Activated naive CD4-positive, alpha-beta T cell treated with anti-CD3 and anti-CD28 coated beads, Interleukin-2, amount 50 U/mL, for 24 hours (primary cell): ENCODE data around the gene COL4A4.
"Not testable (repeated sequence)": the region's sequence is repeated elsewhere in the genome, so short reads cannot be mapped to it uniquely, and the experiment has no call there.

Source experiments
- H3K27ac Mint-ChIP-seq: one replicate; pipeline ENCODE4 v1.8.0; 2021; ENCODE audit warnings: mild to moderate bottlenecking, mixed read lengths
- H3K27me3 Mint-ChIP-seq: one replicate; pipeline ENCODE4 v1.8.0; 2021; ENCODE audit warnings: mixed read lengths
- H3K36me3 Mint-ChIP-seq: one replicate; pipeline ENCODE4 v1.8.0; 2021; ENCODE audit warnings: mixed read lengths
- H3K4me1 Mint-ChIP-seq: one replicate; pipeline ENCODE4 v1.8.0; 2021; ENCODE audit warnings: mixed read lengths
- H3K4me3 Mint-ChIP-seq: one replicate; pipeline ENCODE4 v1.8.0; 2021; ENCODE audit warnings: mild to moderate bottlenecking, mixed read lengths
- H3K9me3 Mint-ChIP-seq: one replicate; pipeline ENCODE4 v1.8.0; 2021; ENCODE audit warnings: mixed read lengths

Gene COL4A4

DNA sequence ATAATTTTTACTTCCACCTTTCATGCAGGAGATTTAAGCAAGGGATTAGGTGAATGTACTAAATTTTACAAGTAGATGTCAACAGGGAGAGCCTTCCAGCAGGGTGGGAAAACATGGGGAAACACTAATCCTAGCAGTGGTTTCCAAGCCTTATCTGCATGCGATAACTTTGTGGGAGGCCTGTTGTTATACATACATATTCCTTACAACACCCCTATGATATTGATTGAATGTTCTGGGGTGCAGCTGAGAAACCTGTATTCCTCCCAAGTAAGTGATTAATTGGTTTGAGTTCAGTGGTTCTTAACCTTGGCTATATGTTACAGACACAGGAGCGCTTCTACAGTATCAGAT, 65.9 kb downstream of the COL4A4 start:
- no peaks in the 10 kb centered on the region for H3K9me3 Mint-ChIP-seq
- no peak overlapping the region for H3K27ac Mint-ChIP-seq
- H3K36me3 Mint-ChIP-seq, result no peaks in the 10 kb centered on the region
- H3K27me3 Mint-ChIP-seq, result no peaks in the 10 kb centered on the region
- no peaks in the 10 kb centered on the region for H3K4me1 Mint-ChIP-seq
- no peak overlapping the region for H3K4me3 Mint-ChIP-seq

DNA sequence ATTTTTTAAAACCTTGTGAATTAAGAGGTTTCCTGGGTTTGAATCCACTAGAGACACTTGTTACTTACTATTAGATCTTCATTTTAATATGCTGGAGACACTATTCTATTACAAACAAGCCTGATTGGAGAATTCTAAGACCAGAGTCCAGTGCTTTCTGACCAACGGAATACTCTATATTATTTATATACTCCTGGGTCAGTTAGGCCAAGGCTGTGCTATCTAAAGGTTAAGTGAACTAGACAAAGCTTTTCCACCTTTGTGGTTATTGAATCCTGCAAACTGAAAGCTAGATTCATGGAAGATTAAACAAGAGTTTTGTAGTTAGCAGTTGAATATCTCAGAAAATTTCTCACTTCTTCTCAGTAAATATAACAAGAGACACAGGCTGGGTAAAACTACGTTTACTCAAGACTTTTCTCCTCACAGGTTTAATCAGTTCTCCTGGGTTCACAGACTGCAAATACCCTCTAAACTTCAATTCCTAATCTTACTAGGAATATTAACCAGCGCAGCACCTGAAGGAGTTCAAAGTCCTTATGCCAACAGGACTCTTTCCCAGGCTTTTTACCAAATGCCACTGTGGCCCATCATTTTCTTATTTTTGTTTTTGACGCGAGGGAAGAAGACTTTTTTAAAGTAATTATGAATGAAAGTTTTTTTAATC, 66.4 kb downstream of the COL4A4 start:
- no peaks in the 10 kb centered on the region for H3K9me3 Mint-ChIP-seq
- H3K4me3 Mint-ChIP-seq, result no peak overlapping the region
- no peaks in the 10 kb centered on the region for H3K4me1 Mint-ChIP-seq
- no peaks in the 10 kb centered on the region for H3K27me3 Mint-ChIP-seq
- no peaks in the 10 kb centered on the region for H3K36me3 Mint-ChIP-seq
- peak overlapping the region; percentile 52 for H3K27ac Mint-ChIP-seq

DNA sequence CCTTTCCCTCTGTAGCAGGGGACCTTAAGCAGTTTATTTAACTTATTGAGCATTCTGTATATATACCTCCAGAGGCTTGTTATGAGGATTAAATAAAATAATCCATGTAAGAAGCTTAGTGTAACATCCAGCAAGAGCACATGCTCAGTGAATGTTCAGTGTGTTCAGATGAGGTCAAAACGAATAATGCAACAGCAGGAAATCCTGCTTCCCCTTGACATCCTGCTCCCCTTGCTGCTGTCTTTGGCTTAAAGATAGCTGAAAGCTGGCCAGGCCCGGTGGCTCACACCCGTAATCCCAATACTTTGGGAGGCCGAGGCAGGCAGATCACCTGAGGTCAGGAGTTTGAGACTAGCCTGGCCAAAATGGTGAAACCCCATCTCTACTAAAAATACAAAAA, 68.7 kb downstream of the COL4A4 start:
- no peak overlapping the region for H3K4me3 Mint-ChIP-seq
- no peaks in the 10 kb centered on the region for H3K4me1 Mint-ChIP-seq
- no peak overlapping the region for H3K27ac Mint-ChIP-seq
- no peaks in the 10 kb centered on the region for H3K27me3 Mint-ChIP-seq
- H3K9me3 Mint-ChIP-seq, result no peaks in the 10 kb centered on the region
- H3K36me3 Mint-ChIP-seq, result no peaks in the 10 kb centered on the region

DNA sequence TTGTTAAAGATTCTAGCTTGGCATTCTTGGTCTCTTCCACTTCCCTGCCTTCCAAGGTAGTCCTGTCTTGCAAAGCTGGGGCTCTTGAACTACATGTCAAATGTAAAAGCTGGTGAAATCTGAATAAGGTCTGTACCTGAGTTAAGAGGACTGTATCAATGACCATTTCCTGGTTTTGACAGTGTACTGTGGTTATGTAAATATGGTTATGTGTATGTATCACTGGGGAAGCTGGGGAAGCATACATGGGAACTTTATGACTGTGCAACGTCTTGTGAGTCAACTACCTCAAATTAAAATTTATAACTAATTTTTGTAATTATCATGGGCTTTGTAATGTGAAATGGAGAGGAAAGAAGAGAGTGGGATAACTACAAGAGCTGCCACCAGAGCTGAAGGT, 81.7 kb downstream of the COL4A4 start:
- Mint-ChIP-seq H3K4me3 (no peak overlapping the region), H3K4me1 (no peaks in the 10 kb centered on the region), H3K36me3 (no peaks in the 10 kb centered on the region)

DNA sequence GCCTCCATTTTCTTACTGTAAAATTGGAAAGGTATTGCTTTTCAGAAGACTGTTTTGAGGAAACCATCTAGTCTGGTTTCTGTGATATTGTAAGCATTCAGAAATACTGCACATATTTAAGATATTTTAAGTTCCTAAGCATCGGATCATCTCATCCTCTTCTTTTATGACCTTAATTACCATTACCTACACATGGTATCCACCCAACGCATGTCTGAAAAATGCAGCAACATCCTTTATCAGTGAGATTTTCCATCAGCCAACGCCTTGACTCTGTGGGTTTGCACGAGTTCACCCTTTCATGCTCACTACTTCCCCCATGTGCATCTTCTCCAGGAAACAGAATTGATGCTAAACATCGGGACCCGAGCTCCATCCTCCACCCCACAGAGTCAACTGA, 84.3 kb downstream of the COL4A4 start:
- Mint-ChIP-seq H3K27ac (no peak overlapping the region), H3K4me1 (no peaks in the 10 kb centered on the region), H3K9me3 (no peaks in the 10 kb centered on the region), H3K4me3 (no peak overlapping the region), H3K27me3 (peaks cover 8% of the 10 kb centered on the region), H3K36me3 (no peaks in the 10 kb centered on the region)

More for the DNA sequence above, 81.7 kb downstream of the COL4A4 start:
- Mint-ChIP-seq H3K27me3 (peaks cover 8% of the 10 kb centered on the region), H3K9me3 (no peaks in the 10 kb centered on the region), H3K27ac (no peak overlapping the region)

DNA sequence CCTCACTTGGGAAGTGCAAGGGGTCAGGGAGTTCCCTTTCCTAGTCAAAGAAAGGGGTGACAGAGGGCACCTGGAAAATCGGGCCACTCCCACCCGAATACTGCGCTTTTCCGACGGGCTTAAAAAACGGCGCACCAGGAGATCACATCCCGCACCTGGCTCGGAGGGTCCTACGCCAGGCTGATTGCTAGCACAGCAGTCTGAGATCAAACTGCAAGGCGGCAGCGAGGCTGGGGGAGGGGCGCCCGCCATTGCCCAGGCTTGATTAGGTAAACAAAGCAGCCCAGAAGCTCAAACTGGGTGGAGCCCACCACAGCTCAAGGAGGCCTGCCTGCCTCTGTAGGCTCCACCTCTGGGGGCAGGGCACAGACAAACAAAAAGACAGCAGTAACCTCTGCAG, 98.9 kb downstream of the COL4A4 start:
- not testable (repeated sequence) for H3K4me1 Mint-ChIP-seq, H3K36me3 Mint-ChIP-seq, H3K27ac Mint-ChIP-seq, H3K4me3 Mint-ChIP-seq, H3K9me3 Mint-ChIP-seq
- peaks cover 15% of the 10 kb centered on the region for H3K27me3 Mint-ChIP-seq

DNA sequence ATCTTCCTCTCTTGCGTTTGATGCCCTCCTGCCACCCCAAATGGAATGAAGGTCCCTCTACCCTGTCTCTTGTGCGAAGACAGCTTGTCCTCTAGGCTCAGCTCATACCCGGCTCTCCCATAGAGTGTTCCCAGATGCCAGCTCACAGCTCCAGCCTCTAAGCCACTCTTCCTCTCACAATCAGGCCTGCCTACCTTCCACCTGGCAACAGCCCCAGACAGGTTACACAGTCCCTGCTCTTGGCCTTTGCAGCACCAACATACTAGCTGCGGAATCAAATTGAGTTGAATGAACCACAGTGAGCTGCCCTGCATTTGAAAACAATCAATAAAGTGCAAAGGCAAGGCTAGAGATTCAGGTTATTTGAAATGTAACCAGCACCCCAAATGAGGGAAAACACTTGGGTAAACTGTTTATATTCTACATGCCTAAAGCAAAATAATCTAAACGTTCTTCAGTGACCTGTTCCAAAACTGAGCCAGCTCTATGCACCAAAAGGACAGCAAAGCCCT, 105.1 kb downstream of the COL4A4 start:
- Mint-ChIP-seq H3K36me3 (no peaks in the 10 kb centered on the region), H3K4me3 (no peak overlapping the region), H3K27ac (no peak overlapping the region), H3K27me3 (peaks cover 11% of the 10 kb centered on the region), H3K4me1 (no peaks in the 10 kb centered on the region), H3K9me3 (peaks cover 1% of the 10 kb centered on the region)

DNA sequence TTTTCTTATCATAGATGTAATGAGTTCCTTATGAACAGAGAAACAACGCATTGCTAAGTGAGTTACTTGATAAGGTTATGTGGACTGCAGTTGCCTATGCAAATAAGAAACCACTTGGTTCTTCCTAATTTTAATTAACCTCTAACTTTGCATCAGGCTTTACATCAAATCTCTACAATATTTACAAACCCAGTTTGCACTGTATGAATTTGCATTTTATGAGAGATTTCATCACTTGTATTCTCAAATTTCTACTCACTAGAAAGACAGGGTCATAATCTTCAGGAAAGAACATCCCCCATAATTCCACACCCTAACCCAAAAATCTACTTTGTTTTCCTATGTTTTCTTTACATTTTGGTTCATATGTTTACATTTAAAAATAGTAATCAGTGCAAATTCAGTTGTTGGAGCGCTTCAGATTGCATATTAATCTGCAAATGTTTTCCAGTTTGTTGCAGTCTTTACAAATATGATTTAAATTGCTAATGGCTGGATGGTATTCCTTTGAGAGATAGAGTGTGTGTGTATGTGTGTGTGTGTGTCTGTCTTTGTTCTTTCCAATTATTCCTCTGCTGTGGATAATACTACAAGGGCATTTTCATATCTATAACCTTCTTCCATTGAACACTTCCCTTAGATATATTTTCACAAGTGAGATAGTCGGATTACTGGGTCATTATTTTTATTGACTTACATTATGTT, 106.1 kb downstream of the COL4A4 start:
- Mint-ChIP-seq H3K9me3 (no peaks in the 10 kb centered on the region), H3K4me1 (no peaks in the 10 kb centered on the region)

DNA sequence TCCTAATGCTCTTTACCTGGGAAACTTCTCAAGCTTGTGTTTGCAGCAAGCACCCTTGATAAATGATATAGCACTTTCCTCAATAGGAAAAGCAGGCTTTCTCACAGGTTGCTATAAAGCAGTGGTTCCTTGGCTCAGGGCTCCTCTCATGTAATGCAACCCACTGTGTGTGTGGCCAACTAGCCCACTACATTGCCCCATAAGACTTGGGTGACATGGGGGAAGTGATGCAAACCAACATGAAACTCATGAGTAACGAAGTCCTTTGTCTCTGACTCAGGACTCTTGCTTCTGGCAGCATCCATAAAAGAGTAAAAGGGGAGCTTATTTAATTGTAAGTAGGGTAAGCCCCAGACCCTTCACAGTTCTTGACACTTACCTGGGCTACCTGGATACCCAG, 106.9 kb downstream of the COL4A4 start:
- H3K4me3 Mint-ChIP-seq, result no peak overlapping the region
- H3K27ac Mint-ChIP-seq, result no peak overlapping the region
- no peaks in the 10 kb centered on the region for H3K9me3 Mint-ChIP-seq
- no peaks in the 10 kb centered on the region for H3K36me3 Mint-ChIP-seq
- H3K27me3 Mint-ChIP-seq, result peaks cover 9% of the 10 kb centered on the region
- no peaks in the 10 kb centered on the region for H3K4me1 Mint-ChIP-seq

More for the DNA sequence above, 106.1 kb downstream of the COL4A4 start:
- Mint-ChIP-seq H3K4me3 (no peak overlapping the region), H3K27ac (no peak overlapping the region), H3K36me3 (no peaks in the 10 kb centered on the region), H3K27me3 (peaks cover 10% of the 10 kb centered on the region)

DNA sequence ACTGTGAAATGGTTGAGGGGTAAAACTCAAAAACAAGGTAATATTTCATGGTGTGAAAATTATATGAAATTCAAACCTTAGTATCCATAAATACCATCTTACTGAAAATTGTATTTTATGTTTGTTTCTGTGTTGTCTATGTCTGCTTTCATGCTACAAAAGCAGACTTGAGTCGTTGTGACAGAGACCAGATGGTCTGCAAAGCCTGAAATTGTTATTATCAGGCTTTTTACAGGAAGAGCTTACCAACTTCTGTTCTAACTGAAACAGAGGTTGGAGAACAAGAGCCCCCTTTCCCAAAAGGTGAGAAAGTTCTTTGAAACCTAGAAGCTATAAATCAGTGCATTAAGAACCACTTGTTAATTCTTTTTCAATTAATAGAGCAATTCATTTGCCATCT, 110.0 kb downstream of the COL4A4 start:
- Mint-ChIP-seq H3K4me3 (no peak overlapping the region), H3K27me3 (peaks cover 3% of the 10 kb centered on the region), H3K27ac (no peak overlapping the region), H3K36me3 (no peaks in the 10 kb centered on the region), H3K9me3 (no peaks in the 10 kb centered on the region), H3K4me1 (no peaks in the 10 kb centered on the region)

DNA sequence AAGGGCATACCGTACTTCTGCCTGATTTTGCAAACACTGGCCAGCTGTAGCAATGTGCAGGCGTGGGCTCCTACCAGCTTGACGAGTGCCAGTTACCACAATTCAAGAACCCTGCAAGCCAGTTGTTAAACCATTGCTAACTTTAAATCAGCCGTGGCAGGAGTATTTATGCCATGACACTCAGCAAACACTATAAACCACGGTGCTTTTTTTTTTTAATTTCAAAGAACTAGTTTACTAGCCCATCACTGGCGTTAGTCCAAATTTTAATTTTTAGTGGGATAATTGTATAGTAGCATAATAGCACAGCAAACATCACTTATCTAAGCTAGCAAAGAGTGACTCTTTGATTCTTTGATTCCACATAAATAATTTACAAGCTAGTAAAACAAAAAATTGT, 111.1 kb downstream of the COL4A4 start:
- Mint-ChIP-seq H3K9me3 (no peaks in the 10 kb centered on the region), H3K4me3 (no peak overlapping the region), H3K27me3 (no peaks in the 10 kb centered on the region), H3K36me3 (no peaks in the 10 kb centered on the region), H3K4me1 (no peaks in the 10 kb centered on the region), H3K27ac (no peak overlapping the region)

DNA sequence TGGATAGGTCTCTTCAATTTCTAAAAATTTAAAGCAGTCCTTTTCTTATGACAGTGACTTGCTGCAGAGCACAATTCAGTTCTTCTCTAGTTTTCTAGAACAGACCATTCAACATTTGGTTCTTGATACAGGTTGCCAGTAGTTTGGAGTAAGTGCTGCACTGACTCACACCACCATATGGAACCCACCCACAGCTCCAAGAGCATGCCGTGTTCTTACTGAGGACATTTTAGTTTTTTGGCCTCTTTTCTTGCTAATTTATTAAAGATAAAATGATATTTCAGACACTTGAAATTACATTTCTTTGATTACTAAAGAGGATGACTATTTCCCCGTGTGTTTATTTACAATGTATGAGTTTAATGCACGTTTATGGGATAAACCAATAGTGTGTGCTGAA, 120.0 kb downstream of the COL4A4 start:
- H3K4me1 Mint-ChIP-seq, result no peaks in the 10 kb centered on the region
- H3K4me3 Mint-ChIP-seq, result no peak overlapping the region
- peaks cover 5% of the 10 kb centered on the region for H3K27me3 Mint-ChIP-seq
- H3K36me3 Mint-ChIP-seq, result no peaks in the 10 kb centered on the region
- no peaks in the 10 kb centered on the region for H3K9me3 Mint-ChIP-seq
- H3K27ac Mint-ChIP-seq, result no peak overlapping the region

DNA sequence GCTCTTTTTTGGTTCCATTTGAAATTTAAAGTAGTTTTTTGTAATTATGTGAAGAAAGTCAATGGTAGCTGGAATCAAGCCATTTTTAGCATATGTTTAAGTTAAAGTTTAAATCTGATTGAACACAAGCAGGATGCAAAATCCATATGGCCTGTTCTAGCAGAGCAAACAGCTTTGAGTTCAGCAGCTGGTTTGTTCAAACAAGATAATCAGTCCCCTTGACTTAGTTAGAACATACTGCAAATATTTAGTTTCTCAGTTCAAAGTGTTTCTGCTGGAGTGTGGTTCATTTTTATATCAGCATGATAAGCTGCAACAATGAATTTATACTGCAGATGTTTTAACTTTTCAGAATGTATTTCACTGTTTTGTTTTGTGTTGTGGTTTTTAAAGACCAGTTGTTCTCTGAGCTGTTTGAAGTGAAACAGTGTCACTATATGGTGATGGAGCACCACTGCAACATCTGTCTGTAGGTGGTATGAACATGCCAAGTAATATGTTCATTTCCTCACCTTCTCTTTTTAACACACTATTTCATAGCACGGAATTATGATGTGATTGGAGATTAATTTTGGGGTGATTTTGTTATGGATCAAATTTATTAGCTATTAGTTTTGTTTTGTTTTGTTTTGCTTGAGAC, 125.3 kb downstream of the COL4A4 start:
- Mint-ChIP-seq H3K27ac (no peak overlapping the region), H3K27me3 (peaks cover 17% of the 10 kb centered on the region), H3K9me3 (no peaks in the 10 kb centered on the region), H3K36me3 (no peaks in the 10 kb centered on the region), H3K4me1 (no peaks in the 10 kb centered on the region), H3K4me3 (no peak overlapping the region)

DNA sequence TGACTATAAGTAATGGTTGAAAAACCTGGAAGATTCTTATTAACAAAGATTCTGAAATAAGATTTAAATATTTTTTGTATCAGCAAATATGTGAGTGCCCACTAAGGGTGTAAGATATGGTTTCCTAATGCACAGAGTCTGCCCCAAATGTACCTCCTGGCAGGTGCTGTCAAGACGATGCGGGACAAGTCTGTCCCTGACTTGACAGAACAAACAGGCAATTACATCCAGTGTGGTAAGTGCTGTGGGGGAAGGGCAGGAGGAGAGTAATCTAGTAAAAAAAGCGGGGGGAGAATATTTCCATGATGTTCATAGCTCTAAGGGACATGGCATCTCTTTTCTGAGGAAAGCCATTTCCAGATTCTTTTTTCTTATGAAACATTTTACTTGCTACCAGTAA, 127.5 kb downstream of the COL4A4 start:
- Mint-ChIP-seq H3K27ac (no peak overlapping the region), H3K4me1 (no peaks in the 10 kb centered on the region)

DNA sequence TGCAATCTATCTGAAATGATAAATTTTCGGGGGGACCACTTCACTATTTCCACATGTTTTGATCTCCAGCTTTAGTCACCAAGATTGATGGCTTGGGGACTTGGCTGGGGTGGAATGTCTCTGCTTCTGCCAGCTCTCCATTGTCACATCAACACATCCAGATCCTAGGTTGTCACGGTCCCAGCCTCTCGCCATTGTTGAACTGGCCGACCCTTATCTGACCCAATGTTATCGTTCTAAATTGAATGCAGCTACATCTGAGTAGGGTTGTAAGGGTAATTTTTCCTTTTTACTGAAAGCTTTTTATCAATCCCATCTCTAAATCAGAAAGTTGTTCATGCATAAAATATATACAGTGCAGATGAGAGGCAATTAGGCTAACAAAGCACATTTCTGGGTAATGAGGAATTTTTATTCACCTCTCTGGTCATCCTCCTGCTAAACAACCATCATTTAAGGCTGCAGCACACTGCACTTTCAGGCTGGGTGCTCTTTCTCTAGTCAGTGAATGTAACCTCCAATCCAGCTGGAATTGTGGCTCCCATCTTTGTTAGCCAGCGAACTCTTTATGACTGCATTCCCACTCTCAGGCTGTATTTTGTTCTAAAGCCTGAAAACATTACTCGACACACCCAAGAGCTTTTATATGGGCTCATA, 128.2 kb downstream of the COL4A4 start:
- no peaks in the 10 kb centered on the region for H3K36me3 Mint-ChIP-seq

More for the DNA sequence above, 127.5 kb downstream of the COL4A4 start:
- peaks cover 17% of the 10 kb centered on the region for H3K27me3 Mint-ChIP-seq
- no peak overlapping the region for H3K4me3 Mint-ChIP-seq
- no peaks in the 10 kb centered on the region for H3K36me3 Mint-ChIP-seq
- no peaks in the 10 kb centered on the region for H3K9me3 Mint-ChIP-seq

More for the DNA sequence above, 128.2 kb downstream of the COL4A4 start:
- Mint-ChIP-seq H3K27ac (no peak overlapping the region), H3K27me3 (peaks cover 17% of the 10 kb centered on the region), H3K4me1 (no peaks in the 10 kb centered on the region), H3K9me3 (no peaks in the 10 kb centered on the region), H3K4me3 (no peak overlapping the region)
